Thyroid gland (tissue), 4 donors: ENCODE data around the gene MLH1.

Experiments
- CTCF ChIP-seq, 6 experiments: fragments of 200-600 bp in 3 of 6; fragments of 450-650 bp in 3 of 6; sonication (generic) in 3 of 6; IDR thresholded peaks; one replicate each; pipeline ENCODE4 v1.5.1; 2016 to 2019; ENCODE audit warnings: antibody characterized with exemption in 6 of 6, mild to moderate bottlenecking in 2 of 6, inconsistent platforms in 1 of 6, moderate library complexity in 1 of 6
- POLR2A ChIP-seq, 2 donors: fragments of 450-650 bp; IDR thresholded peaks; one replicate each; pipeline ENCODE4 v1.6.1; 2017; ENCODE audit warnings: antibody characterized with exemption in 2 of 2, mild to moderate bottlenecking in 2 of 2, moderate library complexity in 1 of 2

DNA sequence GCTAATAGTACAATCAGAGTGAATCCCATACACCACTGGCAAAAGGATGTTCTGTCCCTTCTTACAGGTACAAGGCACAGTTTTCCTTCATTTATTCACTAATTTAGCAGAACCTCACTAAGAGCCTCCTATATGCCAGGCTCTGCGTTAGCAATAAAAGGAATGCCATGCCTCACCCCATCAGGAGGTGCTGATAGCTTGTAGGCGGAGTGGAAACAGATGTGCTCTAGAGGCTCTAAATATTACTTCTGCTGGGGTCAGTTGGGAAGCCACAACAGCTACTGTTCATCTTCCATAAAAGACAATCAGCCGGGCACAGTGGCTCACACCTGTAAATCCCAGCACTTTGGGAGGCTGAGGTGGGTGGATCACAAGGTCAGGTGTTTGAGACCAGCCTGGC, 24.4 kb downstream of the MLH1 start:
- TF ChIP-seq CTCF (IDR thresholded peaks at IDR 0.05) = no peak
- no peak for TF ChIP-seq POLR2A (IDR thresholded peaks at IDR 0.05)
